Measurements from ENCODE around the gene HDAC11. TPM values are rescaled to one million over a fixed set of nuclear protein-coding genes. Genes with fewer than 3 reads are reported as not detected.

The HDAC11 gene
- total and polyA plus RNA-seq, 2 of the 13 experiments (the other 11 are each of a cell fraction or from before 2014, with no cell fraction given) = 13.7 to 33.1 TPM

- no peak for TF ChIP-seq HNRNPLL (IDR thresholded peaks at IDR 0.05; ENCODE audit: low read depth, low read length, poor library complexity, severe bottlenecking)
- TF ChIP-seq, protein P1, sequence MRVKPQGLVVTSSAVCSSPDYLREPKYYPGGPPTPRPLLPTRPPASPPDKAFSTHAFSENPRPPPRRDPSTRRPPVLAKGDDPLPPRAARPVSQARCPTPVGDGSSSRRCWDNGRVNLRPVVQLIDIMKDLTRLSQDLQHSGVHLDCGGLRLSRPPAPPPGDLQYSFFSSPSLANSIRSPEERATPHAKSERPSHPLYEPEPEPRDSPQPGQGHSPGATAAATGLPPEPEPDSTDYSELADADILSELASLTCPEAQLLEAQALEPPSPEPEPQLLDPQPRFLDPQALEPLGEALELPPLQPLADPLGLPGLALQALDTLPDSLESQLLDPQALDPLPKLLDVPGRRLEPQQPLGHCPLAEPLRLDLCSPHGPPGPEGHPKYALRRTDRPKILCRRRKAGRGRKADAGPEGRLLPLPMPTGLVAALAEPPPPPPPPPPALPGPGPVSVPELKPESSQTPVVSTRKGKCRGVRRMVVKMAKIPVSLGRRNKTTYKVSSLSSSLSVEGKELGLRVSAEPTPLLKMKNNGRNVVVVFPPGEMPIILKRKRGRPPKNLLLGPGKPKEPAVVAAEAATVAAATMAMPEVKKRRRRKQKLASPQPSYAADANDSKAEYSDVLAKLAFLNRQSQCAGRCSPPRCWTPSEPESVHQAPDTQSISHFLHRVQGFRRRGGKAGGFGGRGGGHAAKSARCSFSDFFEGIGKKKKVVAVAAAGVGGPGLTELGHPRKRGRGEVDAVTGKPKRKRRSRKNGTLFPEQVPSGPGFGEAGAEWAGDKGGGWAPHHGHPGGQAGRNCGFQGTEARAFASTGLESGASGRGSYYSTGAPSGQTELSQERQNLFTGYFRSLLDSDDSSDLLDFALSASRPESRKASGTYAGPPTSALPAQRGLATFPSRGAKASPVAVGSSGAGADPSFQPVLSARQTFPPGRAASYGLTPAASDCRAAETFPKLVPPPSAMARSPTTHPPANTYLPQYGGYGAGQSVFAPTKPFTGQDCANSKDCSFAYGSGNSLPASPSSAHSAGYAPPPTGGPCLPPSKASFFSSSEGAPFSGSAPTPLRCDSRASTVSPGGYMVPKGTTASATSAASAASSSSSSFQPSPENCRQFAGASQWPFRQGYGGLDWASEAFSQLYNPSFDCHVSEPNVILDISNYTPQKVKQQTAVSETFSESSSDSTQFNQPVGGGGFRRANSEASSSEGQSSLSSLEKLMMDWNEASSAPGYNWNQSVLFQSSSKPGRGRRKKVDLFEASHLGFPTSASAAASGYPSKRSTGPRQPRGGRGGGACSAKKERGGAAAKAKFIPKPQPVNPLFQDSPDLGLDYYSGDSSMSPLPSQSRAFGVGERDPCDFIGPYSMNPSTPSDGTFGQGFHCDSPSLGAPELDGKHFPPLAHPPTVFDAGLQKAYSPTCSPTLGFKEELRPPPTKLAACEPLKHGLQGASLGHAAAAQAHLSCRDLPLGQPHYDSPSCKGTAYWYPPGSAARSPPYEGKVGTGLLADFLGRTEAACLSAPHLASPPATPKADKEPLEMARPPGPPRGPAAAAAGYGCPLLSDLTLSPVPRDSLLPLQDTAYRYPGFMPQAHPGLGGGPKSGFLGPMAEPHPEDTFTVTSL (CRISPR knock-in tag; IDR thresholded peaks at IDR 0.05; ENCODE audit: borderline replicate concordance) = 0 out of 2 replicates have a peak, but pooled peaks have one; percentile 17
These were observed 7.3 kb downstream of the HDAC11 start (continued) for GRCh38 chr3:13487403-13487802.

DNA sequence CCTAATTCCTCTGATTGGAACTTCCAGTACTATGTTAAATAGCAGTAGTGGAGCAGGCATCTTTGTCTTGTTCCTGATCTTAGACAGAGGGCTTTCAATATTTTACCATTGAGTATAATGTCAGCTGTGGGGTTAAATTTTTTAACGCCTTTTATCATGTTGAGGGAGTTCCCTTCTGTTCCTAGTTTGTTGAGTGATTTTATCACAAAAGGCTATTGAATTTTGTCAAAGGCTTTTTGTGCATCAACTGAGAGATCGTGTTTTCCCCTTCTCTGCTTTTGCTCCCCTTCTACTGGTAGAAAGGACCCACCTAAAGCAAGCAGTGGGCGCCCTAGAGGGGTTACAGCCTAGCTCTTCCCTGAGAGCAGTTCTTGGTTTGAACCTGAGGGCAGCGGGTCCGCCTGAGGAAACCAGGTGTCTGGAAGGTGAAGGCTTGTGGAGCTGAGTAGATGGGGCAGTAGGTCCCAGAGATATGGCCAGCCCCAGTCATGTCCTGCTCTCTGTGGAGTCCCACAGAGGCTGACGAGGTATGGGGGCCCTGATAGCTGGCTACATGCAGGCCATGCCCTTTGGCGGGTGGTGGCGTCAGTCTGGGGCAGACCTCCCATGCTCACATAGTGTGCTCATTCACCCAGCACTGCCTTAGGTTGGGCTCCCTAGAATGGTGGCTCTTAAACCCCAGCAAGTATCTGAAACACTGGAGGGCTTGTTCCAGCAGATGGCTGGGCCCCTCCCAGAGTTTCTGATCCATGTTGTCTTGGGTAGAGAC is 11.3 kb downstream of the HDAC11 start:
- 98% methylated on average over 5 of the region's 8 CpGs for WGBS (ENCODE audit: low lambda C conversion rate)
- DNase-seq (ENCODE audit: low spot score) (no peak), FAIRE-seq (no peak), ATAC-seq (no peak)
- no peak overlapping the region for H3K4me2 ChIP-seq (ENCODE audit: low read depth, low read length)
- no peaks in the 10 kb centered on the region for H3K9me3 ChIP-seq (ENCODE audit: low read length)
- in situ Hi-C loops (cut with HindIII; ENCODE audit: extremely low pct_ligation_motif_present, low pct_unique_long_range_greater_than_20kb) (no loop called here), intact Hi-C loops (cut with micrococcal nuclease; ENCODE audit: unreplicated experiment) (no loop called here)
- H3K27ac ChIP-seq (ENCODE audit: extremely low read length, insufficient read depth, low read length) = no peak overlapping the region
- ChIA-PET POLR2A (no interaction called here), CTCF (ENCODE audit: low intra/inter-chr PET ratio, low total read pairs) (no interaction called here)
- H3K4me1 ChIP-seq (ENCODE audit: insufficient read depth, low read length) = peaks cover 29% of the 10 kb centered on the region
- no TSS peak for BruUV-seq (replicated peaks)
- H3K36me3 ChIP-seq (replicated peaks in 1 of 2; ENCODE audit: control insufficient read depth in 1 of 2, insufficient read depth in 2 of 2, low read length in 2 of 2) = peaks cover 10% of the 10 kb centered on the region in 2 experiments; a peak in 4 of 5 replicates
- H2AFZ ChIP-seq (ENCODE audit: low read length) = no peak overlapping the region
- no peaks in the 10 kb centered on the region; the same call in 1 of the 2 replicates for H4K20me1 ChIP-seq (ENCODE audit: insufficient read depth, low read length)
- no peaks in the 10 kb centered on the region for H3K79me2 ChIP-seq (ENCODE audit: insufficient read depth, low read length)
- H3K9ac ChIP-seq (ENCODE audit: insufficient read depth, low read depth, low read length) = no peak overlapping the region
- H3K4me3 ChIP-seq (replicated peaks in 1 of 3; ENCODE audit: insufficient read depth in 1 of 3, low read depth in 2 of 3, low read length in 3 of 3) = no peak overlapping the region
- H3K27me3 ChIP-seq (ENCODE audit: control insufficient read depth in 1 of 2, insufficient read depth in 2 of 2, low read length in 2 of 2) = no peaks in the 10 kb centered on the region
- TF ChIP-seq, protein P2, sequence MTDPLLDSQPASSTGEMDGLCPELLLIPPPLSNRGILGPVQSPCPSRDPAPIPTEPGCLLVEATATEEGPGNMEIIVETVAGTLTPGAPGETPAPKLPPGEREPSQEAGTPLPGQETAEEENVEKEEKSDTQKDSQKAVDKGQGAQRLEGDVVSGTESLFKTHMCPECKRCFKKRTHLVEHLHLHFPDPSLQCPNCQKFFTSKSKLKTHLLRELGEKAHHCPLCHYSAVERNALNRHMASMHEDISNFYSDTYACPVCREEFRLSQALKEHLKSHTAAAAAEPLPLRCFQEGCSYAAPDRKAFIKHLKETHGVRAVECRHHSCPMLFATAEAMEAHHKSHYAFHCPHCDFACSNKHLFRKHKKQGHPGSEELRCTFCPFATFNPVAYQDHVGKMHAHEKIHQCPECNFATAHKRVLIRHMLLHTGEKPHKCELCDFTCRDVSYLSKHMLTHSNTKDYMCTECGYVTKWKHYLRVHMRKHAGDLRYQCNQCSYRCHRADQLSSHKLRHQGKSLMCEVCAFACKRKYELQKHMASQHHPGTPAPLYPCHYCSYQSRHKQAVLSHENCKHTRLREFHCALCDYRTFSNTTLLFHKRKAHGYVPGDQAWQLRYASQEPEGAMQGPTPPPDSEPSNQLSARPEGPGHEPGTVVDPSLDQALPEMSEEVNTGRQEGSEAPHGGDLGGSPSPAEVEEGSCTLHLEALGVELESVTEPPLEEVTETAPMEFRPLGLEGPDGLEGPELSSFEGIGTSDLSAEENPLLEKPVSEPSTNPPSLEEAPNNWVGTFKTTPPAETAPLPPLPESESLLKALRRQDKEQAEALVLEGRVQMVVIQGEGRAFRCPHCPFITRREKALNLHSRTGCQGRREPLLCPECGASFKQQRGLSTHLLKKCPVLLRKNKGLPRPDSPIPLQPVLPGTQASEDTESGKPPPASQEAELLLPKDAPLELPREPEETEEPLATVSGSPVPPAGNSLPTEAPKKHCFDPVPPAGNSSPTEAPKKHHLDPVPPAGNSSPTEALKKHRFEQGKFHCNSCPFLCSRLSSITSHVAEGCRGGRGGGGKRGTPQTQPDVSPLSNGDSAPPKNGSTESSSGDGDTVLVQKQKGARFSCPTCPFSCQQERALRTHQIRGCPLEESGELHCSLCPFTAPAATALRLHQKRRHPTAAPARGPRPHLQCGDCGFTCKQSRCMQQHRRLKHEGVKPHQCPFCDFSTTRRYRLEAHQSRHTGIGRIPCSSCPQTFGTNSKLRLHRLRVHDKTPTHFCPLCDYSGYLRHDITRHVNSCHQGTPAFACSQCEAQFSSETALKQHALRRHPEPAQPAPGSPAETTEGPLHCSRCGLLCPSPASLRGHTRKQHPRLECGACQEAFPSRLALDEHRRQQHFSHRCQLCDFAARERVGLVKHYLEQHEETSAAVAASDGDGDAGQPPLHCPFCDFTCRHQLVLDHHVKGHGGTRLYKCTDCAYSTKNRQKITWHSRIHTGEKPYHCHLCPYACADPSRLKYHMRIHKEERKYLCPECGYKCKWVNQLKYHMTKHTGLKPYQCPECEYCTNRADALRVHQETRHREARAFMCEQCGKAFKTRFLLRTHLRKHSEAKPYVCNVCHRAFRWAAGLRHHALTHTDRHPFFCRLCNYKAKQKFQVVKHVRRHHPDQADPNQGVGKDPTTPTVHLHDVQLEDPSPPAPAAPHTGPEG (CRISPR knock-in tag; IDR thresholded peaks at IDR 0.05) = no peak
- TF ChIP-seq, protein P3, sequence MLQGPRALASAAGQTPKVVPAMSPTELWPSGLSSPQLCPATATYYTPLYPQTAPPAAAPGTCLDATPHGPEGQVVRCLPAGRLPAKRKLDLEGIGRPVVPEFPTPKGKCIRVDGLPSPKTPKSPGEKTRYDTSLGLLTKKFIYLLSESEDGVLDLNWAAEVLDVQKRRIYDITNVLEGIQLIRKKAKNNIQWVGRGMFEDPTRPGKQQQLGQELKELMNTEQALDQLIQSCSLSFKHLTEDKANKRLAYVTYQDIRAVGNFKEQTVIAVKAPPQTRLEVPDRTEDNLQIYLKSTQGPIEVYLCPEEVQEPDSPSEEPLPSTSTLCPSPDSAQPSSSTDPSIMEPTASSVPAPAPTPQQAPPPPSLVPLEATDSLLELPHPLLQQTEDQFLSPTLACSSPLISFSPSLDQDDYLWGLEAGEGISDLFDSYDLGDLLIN (CRISPR knock-in tag; IDR thresholded peaks at IDR 0.05; ENCODE audit: borderline replicate concordance) = no peak

All from HepG2 (cell line).